Stimulated activated memory B cell treated with anti-CD40 and anti-IgM and Interleukin-4, amounts not matched to agents 10 μg/mL and 1 μg/mL and 100 μg/mL, for 72 hours (primary cell): ENCODE results near the gene ELF3.
A peak's percentile ranks its signal among the peaks of the same experiment; 100 is the strongest.
"Not testable (repeated sequence)": the region's sequence is repeated elsewhere in the genome, so short reads cannot be mapped to it uniquely, and the experiment has no call there.

Source experiments
- ATAC-seq: fragments of 150-1000 bp; cut with Tn5 transposase; 2 replicates; pipeline ENCODE4 v1.10.0; 2021
- H3K27ac Mint-ChIP-seq: one replicate; pipeline ENCODE4 v1.8.0; 2022; ENCODE audit warnings: mild to moderate bottlenecking, mixed read lengths
- H3K27me3 Mint-ChIP-seq: one replicate; pipeline ENCODE4 v1.8.0; 2022; ENCODE audit warnings: mixed read lengths
- H3K36me3 Mint-ChIP-seq: one replicate; pipeline ENCODE4 v1.8.0; 2022; ENCODE audit warnings: mixed read lengths
- H3K4me1 Mint-ChIP-seq: one replicate; pipeline ENCODE4 v1.8.0; 2022; ENCODE audit warnings: mixed read lengths
- H3K4me3 Mint-ChIP-seq: one replicate; pipeline ENCODE4 v1.8.0; 2022; ENCODE audit warnings: mild to moderate bottlenecking, moderate library complexity, mixed read lengths
- H3K9me3 Mint-ChIP-seq: one replicate; pipeline ENCODE4 v1.8.0; 2022; ENCODE audit warnings: mixed read lengths

The ELF3 gene

DNA sequence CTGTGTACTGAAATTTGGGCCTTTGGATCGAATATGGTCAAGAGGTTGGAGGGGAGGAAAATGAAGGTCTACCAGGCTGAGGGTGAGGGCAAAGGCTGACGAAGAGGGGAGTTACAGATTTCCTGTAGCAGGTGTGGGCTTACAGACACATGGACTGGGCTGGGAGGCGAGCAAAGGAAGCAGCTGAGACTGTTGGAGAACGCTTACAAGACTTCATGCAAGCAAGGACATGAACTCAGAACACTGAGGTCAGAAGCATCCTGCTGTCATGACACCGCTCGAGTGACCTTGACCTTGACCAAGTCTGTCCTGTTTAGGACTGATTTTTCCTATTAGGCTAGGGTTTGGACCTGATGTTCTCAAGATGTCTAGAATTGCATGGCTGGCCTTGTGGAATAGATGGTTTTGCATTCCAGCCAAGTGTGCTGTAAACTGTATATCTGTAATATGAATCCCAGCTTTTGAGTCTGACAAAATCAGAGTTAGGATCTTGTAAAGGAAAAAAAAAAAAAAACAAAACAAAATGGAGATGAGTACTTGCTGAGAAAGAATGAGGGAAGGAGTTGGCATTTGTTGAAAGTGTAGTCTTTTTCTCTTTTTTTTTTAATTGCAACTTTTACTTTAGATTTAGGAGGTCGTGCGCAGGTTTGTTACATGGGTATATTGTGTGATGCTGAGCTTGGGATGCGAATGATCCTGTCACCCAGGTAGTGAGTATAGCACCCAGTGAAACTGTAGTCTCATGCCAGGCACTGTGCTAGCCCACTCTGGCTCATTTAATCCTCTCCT is 5.8 kb downstream of the ELF3 start:
- Mint-ChIP-seq H3K4me1 (no peaks in the 10 kb centered on the region), H3K27me3 (peaks cover 37% of the 10 kb centered on the region), H3K27ac (no peak overlapping the region), H3K36me3 (no peaks in the 10 kb centered on the region), H3K9me3 (no peaks in the 10 kb centered on the region), H3K4me3 (no peak overlapping the region)
- ATAC-seq = no peak

DNA sequence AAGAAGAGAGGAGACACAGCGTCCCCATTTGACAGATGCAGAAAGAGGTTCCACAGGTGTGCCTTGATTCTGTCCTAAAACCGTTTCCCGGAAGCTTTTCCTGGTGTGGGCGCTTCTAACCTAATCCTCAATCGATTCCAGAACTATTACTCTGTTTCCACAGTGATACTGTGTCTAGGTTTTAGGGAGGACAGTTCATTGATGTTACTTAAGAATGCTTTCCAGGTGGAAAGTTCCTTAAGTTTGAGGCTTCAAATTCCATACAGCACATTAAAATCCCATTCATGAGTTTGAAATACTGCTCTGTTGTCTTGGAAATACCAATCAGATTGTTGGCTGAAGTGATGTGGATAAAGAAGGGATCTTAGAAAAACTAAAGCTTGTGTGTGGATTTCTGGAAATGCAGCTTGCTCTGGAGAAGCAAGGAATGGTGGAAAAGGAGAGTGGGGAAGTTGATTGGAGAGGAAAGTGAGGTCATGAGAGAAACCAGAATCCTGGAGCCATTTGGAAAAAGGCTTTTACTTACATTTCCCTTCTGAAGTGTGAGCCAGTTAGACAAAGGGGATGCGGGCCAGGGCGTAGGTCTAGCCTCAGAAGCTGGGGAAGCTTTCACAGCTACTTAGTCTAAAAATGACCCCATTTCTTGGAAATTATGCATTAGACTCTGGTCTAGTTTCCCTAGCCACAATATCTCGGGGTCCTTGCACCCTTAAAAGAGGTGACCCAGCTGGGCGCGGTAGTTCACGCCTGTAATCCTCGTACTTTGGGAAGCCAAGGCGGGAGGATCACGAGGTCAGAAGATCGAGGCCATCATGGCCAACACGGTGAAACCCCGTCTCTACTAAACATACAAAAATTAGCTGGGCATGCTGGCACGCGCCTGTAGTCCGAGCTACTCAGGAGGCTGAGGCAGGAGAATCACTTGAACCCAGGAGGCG is 6.7 kb downstream of the ELF3 start:
- H3K4me3 Mint-ChIP-seq = no peak overlapping the region
- no peaks in the 10 kb centered on the region for H3K36me3 Mint-ChIP-seq
- ATAC-seq = no peak
- no peak overlapping the region for H3K27ac Mint-ChIP-seq
- H3K9me3 Mint-ChIP-seq = no peaks in the 10 kb centered on the region
- no peaks in the 10 kb centered on the region for H3K4me1 Mint-ChIP-seq
- H3K27me3 Mint-ChIP-seq = peaks cover 46% of the 10 kb centered on the region

DNA sequence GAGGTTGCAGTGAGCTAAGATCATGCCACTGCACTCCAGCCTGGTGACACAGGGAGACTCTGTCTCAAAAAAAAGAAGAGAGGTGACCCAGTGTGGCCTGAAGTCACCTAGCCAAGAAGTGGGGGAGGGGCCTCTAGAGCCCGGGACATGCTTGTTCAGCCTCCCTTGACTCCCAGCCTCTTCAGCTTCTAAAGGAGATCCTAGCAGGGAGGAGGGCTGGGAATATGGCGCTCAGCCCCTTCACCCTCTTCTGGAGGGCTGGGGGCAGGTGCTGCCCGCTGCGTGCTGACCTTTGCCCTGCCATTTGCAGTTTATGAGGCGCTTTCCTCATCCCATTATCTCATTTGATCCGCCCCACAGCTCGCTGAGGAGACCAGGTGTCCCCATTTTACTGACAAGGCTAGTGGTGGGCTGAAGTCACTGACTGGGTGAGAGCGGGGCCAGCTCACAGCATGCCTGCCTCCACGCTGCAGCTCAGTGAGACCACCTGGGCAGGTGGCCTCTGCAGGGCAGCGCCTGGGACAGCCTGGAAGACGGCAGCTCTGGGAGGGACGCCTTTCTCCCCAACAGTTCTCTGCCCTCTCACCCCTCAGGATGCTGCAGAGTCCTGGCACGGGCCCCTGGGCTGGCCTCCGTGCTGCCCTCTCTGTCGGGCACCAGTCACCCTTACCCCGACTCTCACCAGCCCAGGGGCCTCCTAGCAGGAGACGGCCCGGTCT is 7.5 kb downstream of the ELF3 start:
- H3K27me3 Mint-ChIP-seq = peaks cover 50% of the 10 kb centered on the region
- no peak overlapping the region for H3K4me3 Mint-ChIP-seq
- H3K4me1 Mint-ChIP-seq = no peaks in the 10 kb centered on the region
- ATAC-seq = no peak
- H3K27ac Mint-ChIP-seq = no peak overlapping the region
- no peaks in the 10 kb centered on the region for H3K9me3 Mint-ChIP-seq
- no peaks in the 10 kb centered on the region for H3K36me3 Mint-ChIP-seq

DNA sequence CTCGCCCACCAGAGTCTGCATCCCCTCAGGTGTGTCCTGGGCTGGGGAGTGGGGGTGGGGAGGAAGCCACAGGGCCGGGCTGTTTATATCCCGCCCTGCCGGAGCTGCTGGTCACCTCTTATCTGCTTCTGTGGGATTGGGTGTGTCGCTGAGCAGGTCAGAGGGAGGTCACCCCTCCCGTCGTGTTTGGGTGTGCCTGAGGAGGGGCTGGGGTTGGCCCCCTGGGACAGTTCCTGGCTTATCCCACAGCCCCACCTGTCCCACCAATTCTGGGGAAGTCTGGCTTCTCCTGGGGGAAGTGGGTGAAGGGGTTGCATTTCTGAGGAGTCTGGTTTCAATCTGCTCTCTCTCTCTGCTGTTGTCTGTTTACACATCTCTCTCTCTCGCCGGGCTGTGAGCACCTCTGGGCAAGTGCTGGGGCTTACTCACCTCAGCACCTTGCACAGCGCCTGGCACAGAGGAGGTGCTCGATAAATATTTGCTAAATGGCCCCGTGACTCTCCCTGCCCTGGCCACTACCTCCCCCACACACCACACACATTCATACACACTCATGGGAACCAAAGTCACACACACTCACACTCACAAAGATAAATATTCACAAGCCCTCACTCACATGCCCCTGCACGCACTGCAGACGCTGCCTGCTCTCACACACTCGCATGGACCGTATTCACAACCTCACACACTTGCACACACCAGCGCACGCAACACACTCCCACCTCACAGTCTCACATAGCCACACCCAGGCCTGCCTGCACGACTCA is 8.3 kb downstream of the ELF3 start:
- H3K4me3 Mint-ChIP-seq = no peak overlapping the region
- no peaks in the 10 kb centered on the region for H3K36me3 Mint-ChIP-seq
- no peaks in the 10 kb centered on the region for H3K9me3 Mint-ChIP-seq
- no peaks in the 10 kb centered on the region for H3K4me1 Mint-ChIP-seq
- peaks cover 58% of the 10 kb centered on the region for H3K27me3 Mint-ChIP-seq
- no peak for ATAC-seq
- no peak overlapping the region for H3K27ac Mint-ChIP-seq

DNA sequence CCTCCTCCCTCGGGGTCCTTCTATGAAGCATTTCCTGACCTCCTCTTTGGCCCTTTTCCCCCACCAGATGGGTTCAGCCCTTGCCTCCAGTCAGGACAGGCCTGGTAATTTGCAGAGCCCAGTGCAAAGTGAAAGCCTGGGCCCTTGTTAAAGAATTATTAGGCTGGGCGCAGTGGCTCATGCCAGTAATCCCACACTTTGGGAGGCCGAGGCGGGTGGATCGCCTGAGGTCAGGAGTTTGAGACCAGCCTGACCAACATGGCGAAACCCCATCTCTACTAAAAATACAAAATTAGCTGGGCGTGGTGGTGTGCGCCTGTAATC is 8.8 kb downstream of the ELF3 start:
- H3K4me3 Mint-ChIP-seq, H3K27ac Mint-ChIP-seq, ATAC-seq, H3K4me1 Mint-ChIP-seq, H3K36me3 Mint-ChIP-seq, H3K9me3 Mint-ChIP-seq: not testable (repeated sequence)
- H3K27me3 Mint-ChIP-seq = peaks cover 58% of the 10 kb centered on the region

DNA sequence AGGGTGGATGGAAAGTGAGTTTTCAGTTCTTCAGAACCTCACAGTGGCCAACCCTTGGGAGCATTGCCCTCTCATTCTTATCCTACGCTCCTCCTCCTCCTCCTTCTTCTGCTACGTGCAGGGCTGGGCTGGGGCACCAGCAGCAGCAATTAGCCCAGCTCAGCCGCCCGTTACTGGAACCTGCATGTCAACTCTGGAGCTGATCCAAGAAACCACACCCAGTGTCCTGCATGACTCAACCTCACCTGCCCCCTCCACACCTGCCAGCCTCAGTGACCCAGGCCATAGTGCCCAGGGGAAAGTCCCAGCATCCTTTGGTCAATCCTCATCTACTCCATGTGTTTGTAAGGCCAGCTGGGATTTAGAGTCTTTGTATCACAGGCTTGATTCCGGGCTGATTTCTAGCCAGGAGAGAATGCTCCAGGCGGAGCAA is 12.6 kb downstream of the ELF3 start:
- Mint-ChIP-seq H3K36me3 (no peaks in the 10 kb centered on the region), H3K27ac (no peak overlapping the region), H3K4me3 (no peak overlapping the region), H3K27me3 (peaks cover 43% of the 10 kb centered on the region), H3K4me1 (no peaks in the 10 kb centered on the region), H3K9me3 (no peaks in the 10 kb centered on the region)
- peak; percentile 24 for ATAC-seq

DNA sequence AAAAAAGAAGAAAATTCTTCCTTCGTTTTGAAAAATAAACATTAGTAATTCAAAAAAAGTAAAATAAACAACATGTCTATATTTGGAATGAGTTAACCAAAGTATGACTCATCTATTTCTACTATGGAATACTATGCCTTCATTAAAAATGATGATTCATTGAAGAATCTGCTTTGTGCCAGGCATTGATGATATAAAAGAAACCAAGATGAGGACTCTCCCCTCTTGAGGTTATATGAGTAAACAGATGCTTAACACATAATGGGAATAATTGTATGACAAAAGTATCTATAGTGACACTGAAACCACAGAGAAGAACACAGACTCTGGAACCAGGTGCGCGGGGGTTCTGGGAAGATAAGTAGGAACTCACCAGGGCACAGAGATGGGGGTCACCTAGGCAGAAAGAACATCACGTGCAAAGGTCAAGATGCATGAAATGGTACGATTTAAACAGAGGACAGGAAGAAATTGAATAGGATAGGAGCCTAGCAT is 18.8 kb downstream of the ELF3 start:
- Mint-ChIP-seq H3K4me3 (no peak overlapping the region), H3K9me3 (no peaks in the 10 kb centered on the region), H3K27ac (no peak overlapping the region), H3K4me1 (no peaks in the 10 kb centered on the region), H3K27me3 (no peaks in the 10 kb centered on the region), H3K36me3 (no peaks in the 10 kb centered on the region)
- ATAC-seq = no peak

DNA sequence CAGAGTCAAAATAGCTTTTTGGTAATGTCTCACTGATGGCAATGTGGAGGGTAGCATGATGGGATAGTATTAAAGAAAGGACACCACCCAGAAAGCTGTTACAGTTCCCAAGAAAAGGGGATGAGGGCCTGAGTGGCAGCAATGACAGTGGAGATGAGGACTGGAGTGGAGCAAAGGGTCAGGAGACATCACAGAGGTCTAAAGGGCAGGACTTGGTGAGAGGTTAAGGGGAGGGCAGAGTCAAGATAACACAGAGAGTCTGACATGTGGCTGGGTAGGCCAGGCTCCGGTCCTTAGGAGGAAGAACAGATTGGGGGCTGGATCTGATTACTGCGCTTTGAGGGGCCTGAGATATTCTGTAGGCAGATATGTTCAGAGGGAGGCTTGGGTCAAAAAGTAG is 19.3 kb downstream of the ELF3 start:
- no peaks in the 10 kb centered on the region for H3K9me3 Mint-ChIP-seq
- H3K4me1 Mint-ChIP-seq = no peaks in the 10 kb centered on the region
- H3K27ac Mint-ChIP-seq = no peak overlapping the region
- ATAC-seq = no peak
- no peak overlapping the region for H3K4me3 Mint-ChIP-seq
- H3K36me3 Mint-ChIP-seq = no peaks in the 10 kb centered on the region
- no peaks in the 10 kb centered on the region for H3K27me3 Mint-ChIP-seq

DNA sequence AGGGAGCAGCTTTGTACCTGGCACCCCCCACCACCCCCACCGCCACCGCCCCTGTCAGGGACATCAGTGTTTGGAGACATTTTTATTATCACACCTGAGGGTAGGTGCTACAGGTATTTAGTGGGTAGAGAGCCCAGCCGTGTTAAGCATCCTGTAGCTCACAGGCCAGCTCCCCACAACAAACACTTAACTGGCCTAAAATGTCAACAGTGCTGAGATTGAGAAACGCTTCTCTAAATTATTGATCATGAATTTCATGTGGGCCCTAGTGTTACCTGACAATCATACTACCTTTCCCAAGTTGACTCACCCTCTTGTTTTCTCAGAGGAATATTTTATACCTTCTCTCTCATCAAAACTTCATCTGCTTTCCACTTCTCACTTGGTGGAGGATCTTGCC is 21.4 kb downstream of the ELF3 start:
- Mint-ChIP-seq H3K27me3 (no peaks in the 10 kb centered on the region), H3K9me3 (no peaks in the 10 kb centered on the region), H3K27ac (no peak overlapping the region), H3K4me1 (no peaks in the 10 kb centered on the region), H3K36me3 (no peaks in the 10 kb centered on the region), H3K4me3 (no peak overlapping the region)
- no peak for ATAC-seq

DNA sequence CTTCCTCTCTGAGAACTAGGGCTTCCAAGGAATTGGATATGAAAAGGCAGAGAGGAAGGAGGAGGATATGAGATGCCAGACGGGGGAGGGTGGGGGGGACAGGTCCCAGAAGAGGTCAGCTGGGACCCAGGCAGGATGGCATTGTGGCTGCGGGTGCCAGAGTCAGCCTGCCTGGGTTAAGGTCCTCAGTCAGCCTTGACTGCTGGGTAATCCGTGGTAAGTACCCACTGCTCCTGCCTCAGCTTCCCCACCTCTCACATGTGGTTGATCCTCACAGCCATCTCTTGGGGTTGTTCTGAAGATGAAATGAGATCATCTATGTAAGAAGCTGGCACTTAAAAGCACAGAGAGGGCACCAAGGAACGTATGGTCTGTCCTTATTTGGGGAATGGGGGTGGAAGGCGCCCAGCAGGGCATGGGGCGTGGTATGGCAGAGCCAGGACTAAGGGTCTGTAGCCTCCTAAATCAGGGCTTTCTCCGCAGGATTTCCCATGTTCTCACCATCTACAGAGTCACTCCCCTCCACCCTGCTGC is 23.8 kb downstream of the ELF3 start:
- H3K27me3 Mint-ChIP-seq = no peaks in the 10 kb centered on the region
- no peaks in the 10 kb centered on the region for H3K36me3 Mint-ChIP-seq
- no peak overlapping the region for H3K27ac Mint-ChIP-seq
- peaks cover 3% of the 10 kb centered on the region for H3K9me3 Mint-ChIP-seq
- no peak overlapping the region for H3K4me3 Mint-ChIP-seq
- H3K4me1 Mint-ChIP-seq = no peaks in the 10 kb centered on the region
- ATAC-seq = no peak

DNA sequence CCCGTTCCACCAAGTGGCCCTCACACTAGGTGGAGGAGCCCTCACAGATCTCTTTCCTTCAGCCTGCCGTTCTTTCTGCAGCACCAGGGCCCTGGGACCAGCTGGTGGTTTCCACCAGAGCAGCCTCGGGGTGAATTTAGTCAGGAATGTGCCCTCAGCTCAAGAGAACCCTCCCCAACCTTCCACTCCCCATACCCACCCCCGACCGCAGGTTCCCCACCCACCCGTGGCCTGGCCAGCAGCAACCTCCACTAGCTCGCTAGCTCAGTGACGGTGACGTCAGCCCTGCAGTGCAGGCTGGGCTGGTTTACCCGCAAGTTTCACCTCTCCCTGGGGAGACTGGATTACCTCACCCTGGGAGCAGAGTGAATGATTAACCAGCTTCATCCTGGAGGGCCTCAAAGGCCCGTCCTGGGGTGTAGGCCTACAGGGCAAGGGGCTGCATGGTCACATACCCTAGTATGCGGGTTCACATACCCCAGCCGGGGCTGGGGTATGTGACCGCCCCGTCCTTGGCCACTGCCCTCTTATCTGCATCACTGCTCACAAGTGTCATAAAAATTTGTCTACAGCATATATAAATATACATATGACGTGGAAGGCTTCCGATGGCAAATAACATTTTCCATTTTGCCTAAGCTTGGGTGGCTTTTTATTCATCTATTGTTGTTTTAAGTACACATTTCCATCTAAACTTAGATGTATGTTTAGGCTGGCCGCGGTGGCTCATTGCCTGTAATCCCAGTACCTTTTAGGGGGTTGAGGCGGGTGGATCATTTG is 24.5 kb downstream of the ELF3 start:
- ATAC-seq = peak; percentile 49
- Mint-ChIP-seq H3K36me3 (no peaks in the 10 kb centered on the region), H3K27me3 (no peaks in the 10 kb centered on the region), H3K27ac (no peak overlapping the region), H3K4me1 (no peaks in the 10 kb centered on the region), H3K4me3 (no peak overlapping the region), H3K9me3 (peaks cover 3% of the 10 kb centered on the region)

DNA sequence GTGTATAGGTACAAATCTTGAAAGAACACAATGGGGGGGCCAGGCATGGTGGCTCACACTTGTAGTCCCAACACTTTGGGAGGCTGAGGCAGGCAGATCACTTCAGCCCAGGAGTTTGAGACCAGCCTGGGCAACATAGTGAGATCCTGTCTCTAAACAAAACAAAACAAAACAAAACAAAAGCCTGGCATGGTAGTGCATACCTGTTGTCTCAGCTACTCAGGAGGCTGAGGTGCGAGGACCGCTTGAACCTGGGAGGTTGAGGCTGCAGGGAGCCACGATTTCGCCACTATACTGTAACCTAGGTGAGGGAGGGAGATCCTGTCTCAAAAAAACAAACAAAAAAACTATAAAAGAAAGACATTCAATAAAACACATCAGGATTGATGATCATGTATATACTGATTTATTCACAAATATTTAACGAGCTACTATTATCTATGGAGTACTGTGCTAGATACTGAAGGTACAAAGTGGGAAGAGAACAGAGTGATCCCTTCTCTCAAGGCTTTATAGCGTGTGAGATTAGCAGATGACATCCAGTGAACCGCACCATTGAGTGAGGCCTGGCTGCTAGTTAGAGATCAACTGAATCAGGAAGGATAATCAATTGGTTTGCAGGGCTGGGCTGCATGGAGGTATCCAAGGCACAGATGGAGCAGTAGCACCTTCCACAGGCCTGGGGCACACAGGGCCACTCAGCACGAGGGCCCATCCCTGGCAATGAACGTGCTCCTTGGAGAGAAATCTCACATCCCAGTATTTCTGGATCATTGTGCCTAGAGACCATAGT is 26.4 kb downstream of the ELF3 start:
- ATAC-seq = no peak
- Mint-ChIP-seq H3K4me3 (no peak overlapping the region), H3K27ac (no peak overlapping the region), H3K4me1 (no peaks in the 10 kb centered on the region), H3K9me3 (peaks cover 3% of the 10 kb centered on the region), H3K27me3 (no peaks in the 10 kb centered on the region), H3K36me3 (no peaks in the 10 kb centered on the region)

DNA sequence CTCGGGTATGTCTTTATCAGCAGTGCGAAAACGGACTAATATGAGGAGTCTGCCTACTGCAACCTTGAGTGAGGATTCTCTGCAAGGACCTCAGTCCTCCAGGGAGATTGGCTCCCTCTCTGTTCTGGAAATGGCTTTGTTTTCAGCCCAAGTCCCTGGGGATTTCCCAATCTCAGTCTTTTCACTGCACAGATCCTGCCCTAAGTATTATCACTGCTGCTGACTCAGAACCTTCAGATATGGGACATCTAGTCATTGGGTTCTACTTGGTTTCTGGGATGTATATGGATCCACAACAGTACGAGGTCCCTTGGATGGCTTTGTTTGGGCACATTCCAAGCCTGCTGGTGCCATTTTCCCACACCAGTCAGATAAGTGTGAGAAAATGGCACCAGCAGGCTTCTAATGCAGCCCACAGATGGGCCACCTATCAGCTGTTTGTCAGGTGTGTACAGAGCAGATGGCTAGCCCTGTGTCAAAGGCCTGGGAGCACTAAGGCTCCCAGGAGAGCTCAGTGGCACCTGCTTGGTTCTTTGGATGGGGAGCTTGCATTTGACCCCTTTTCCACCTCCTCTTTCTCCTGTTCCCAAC is 27.4 kb downstream of the ELF3 start:
- Mint-ChIP-seq H3K27ac (no peak overlapping the region), H3K4me3 (no peak overlapping the region), H3K36me3 (no peaks in the 10 kb centered on the region), H3K4me1 (no peaks in the 10 kb centered on the region), H3K9me3 (peaks cover 3% of the 10 kb centered on the region), H3K27me3 (no peaks in the 10 kb centered on the region)
- ATAC-seq = no peak
